H1 (cell line): ENCODE measurements around the gene TLNRD1. TPM values are rescaled to one million over a fixed set of nuclear protein-coding genes. Genes with fewer than 3 reads are reported as not detected.

Source experiments
- BRCA1 ChIP-seq: IDR thresholded peaks from 2 replicates; pipeline ENCODE4 v1.6.1; 2012; ENCODE audit warnings: low read depth, low read length, improper control_type of control experiment
- CREB1 ChIP-seq: IDR thresholded peaks from 2 replicates; pipeline ENCODE4 v1.6.1; 2012; ENCODE audit warnings: inconsistent platforms
- FOSL1 ChIP-seq: IDR thresholded peaks from 2 replicates; pipeline ENCODE4 v1.6.1; 2011; ENCODE audit warnings: mild to moderate bottlenecking, low read depth, low read length, moderate library complexity; ENCODE audit not compliant: insufficient read depth
- PHF8 ChIP-seq: fragments of 200-600 bp; sonication (generic); conservative IDR thresholded peaks from 2 replicates; pipeline ENCODE4 v1.7.1; 2012; ENCODE audit warnings: low read depth, mild to moderate bottlenecking, inconsistent platforms, low read length, moderate library complexity
- RBBP5 ChIP-seq: IDR thresholded peaks from 2 replicates; pipeline ENCODE4 v1.7.1; 2012; ENCODE audit warnings: low read depth, mild to moderate bottlenecking, inconsistent platforms, low read length, moderate library complexity, borderline replicate concordance
- SIX5 ChIP-seq: IDR thresholded peaks from 2 replicates; pipeline ENCODE4 v1.6.1; 2011; ENCODE audit warnings: mild to moderate bottlenecking, low read depth, low read length
- SP4 ChIP-seq: IDR thresholded peaks from 2 replicates; pipeline ENCODE4 v1.6.1; 2012; ENCODE audit warnings: low read length, inconsistent platforms
- SRF ChIP-seq: IDR thresholded peaks from 2 replicates; pipeline ENCODE4 v1.6.1; 2011; ENCODE audit warnings: mild to moderate bottlenecking, low read depth, low read length, moderate library complexity
- YY1 ChIP-seq: IDR thresholded peaks from 2 replicates; pipeline ENCODE4 v1.6.1; 2011; ENCODE audit warnings: low read depth, mild to moderate bottlenecking, low read length
- polyA plus RNA-seq, 7 experiments: library from polyadenylated mRNA; depleted of rRNA in 3 of 7; stranded (reverse) in 5 of 7; unstranded in 2 of 7; fragments of >200 nt in 5 of 7; fragments of 200-250 nt in 2 of 7; gene quantifications; 1 replicate in 5 of 7; 2 replicates in 1 of 7; 4 replicates in 1 of 7; pipeline versions ENCODE4 v1.2.1 to v1.2.3, GENCODE V29; 2011 to 2013; ENCODE audit warnings: missing spikeins in 2 of 7, mixed read lengths in 2 of 7
- total RNA-seq: library from RNA; stranded (reverse); fragmentation: NEBNext Ultra II Directional; extraction: Animal tissue kit (Norgen Biotek cat#: 25700); gene quantifications from 2 replicates; pipeline ENCODE4 v1.2.1, GENCODE V29; 2021

The TLNRD1 gene
- total and polyA plus RNA-seq, 2 of the 8 experiments (the other 6 are each of a cell fraction or from before 2014, with no cell fraction given), result 12.2 to 20.5 TPM

DNA sequence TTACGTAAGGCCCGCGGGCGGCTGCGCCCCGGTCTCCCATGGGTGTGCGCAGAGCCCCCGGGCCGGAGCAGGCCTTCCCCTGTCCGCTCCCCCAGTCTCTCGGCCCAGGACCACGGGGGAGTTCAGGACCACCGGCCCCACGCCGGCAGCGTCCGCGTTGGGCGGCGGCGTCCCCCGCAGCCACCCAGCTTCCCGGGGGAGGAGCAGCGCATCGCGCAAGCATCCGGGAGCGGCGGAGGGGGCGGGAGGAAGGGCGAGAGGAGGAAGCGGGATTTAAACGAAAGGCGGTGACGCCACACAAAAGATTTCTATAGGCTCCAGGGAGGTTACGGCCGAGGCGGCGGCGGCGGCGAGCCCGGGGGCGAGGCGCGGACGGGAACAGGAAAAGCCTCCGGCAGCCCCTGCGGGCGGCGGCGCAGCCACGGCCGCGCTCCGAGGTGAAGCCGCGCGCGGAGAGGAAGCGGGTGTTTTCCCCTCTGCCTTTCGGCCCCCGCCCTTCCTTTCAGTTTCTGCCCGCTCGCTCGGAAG is at the start of gene TLNRD1 (continued):
- no peak for TF ChIP-seq RBBP5
- peak; percentile 42; the same call in 1 of the 2 replicates for TF ChIP-seq YY1
- no peak for TF ChIP-seq BRCA1
- no peak for TF ChIP-seq SRF
- TF ChIP-seq PHF8, result peak; percentile 86; the same call in 1 of the 2 replicates
- no peak for TF ChIP-seq FOSL1
- TF ChIP-seq SIX5, result no peak
- TF ChIP-seq SP4, result no peak
- TF ChIP-seq CREB1, result peak; percentile 11; the same call in 1 of the 2 replicates
